Stimulated activated CD4-positive, alpha-beta T cell treated with anti-CD3 and anti-CD28 coated beads, Interleukin-2, amount 100 ng/mL, for 4 hours (primary cell): ENCODE measurements around the gene UQCRHL.

Experiments used
- DNase-seq: peaks from one replicate; pipeline ENCODE4 v3.0.0-alpha.2; 2020; ENCODE audit warnings: low read depth

The UQCRHL gene

GRCh38 chr1:15797614-15798390 is 9.6 kb downstream of the UQCRHL start:
- no peak for DNase-seq

- DNase-seq = no peak
Observed at GRCh38 chr1:15796086-15796462, 11.4 kb downstream of the UQCRHL start.

GRCh38 chr1:15788624-15789301 is 18.7 kb downstream of the UQCRHL start:
- no peak for DNase-seq

- no peak for DNase-seq
Observed at GRCh38 chr1:15786581-15786980, 20.9 kb downstream of the UQCRHL start.

- DNase-seq = no peak
Observed at GRCh38 chr1:15785683-15786082, 21.8 kb downstream of the UQCRHL start.

- no peak for DNase-seq
Observed at GRCh38 chr1:15777909-15778707, 29.3 kb downstream of the UQCRHL start.

GRCh38 chr1:15775706-15776105 is 31.7 kb downstream of the UQCRHL start:
- no peak for DNase-seq

- no peak for DNase-seq
Observed at GRCh38 chr1:15771836-15772515, 35.5 kb downstream of the UQCRHL start.

- DNase-seq = no peak
Observed at GRCh38 chr1:15770313-15770962, 37.0 kb downstream of the UQCRHL start.

- no peak for DNase-seq
Observed at GRCh38 chr1:15768388-15768787, 39.1 kb downstream of the UQCRHL start.

- no peak for DNase-seq
Observed at GRCh38 chr1:15767941-15768340, 39.5 kb downstream of the UQCRHL start.

GRCh38 chr1:15765495-15766194 is 41.8 kb downstream of the UQCRHL start:
- DNase-seq = no peak

- no peak for DNase-seq
Observed at GRCh38 chr1:15764890-15765289, 42.6 kb downstream of the UQCRHL start.

- DNase-seq = no peak
Observed at GRCh38 chr1:15764269-15764764, 43.1 kb downstream of the UQCRHL start.

GRCh38 chr1:15762546-15762945 is 44.9 kb downstream of the UQCRHL start:
- DNase-seq = no peak

- no peak for DNase-seq
Observed at GRCh38 chr1:15761366-15762128, 45.9 kb downstream of the UQCRHL start.

- DNase-seq = no peak
Observed at GRCh38 chr1:15760520-15761211, 46.8 kb downstream of the UQCRHL start.

GRCh38 chr1:15758953-15759661 is 48.3 kb downstream of the UQCRHL start:
- no peak for DNase-seq
